ENCODE results near the gene EIF4G1. TPM values are rescaled to one million over a fixed set of nuclear protein-coding genes. Genes with fewer than 3 reads are reported as not detected.

EIF4G1 gene
- total RNA-seq, 1 donor from 2014 or later: 490 TPM

- Mint-ChIP-seq H3K27ac (ENCODE audit: unreplicated experiment) (peak within 1 kb of the TSS; percentile 89), H3K27me3 (ENCODE audit: low read depth, unreplicated experiment) (peaks cover 13% of the 10 kb centered on the region), H3K9me3 (ENCODE audit: unreplicated experiment) (peaks cover 2% of the 10 kb centered on the region), H3K4me1 (ENCODE audit: low read depth, unreplicated experiment) (peaks cover 20% of the 10 kb centered on the region), H3K4me3 (ENCODE audit: unreplicated experiment) (peak within 1 kb of the TSS; percentile 95), H3K36me3 (ENCODE audit: low read depth, unreplicated experiment) (peaks cover 22% of the 10 kb centered on the region)
- Histone ChIP-seq H3K4me1 (ENCODE audit: insufficient read depth, low read length) (peaks cover 18% of the 10 kb centered on the region), H3K27ac (ENCODE audit: low read depth, low read length) (peak within 1 kb of the TSS; percentile 86), H3K9me3 (ENCODE audit: insufficient read depth, low read depth, low read length) (no peaks in the 10 kb centered on the region), H3K79me2 (ENCODE audit: insufficient read depth, low read length) (peaks cover 50% of the 10 kb centered on the region), H2AFZ (ENCODE audit: low read depth, low read length) (peak within 1 kb of the TSS; percentile 86), H3K27me3 (ENCODE audit: insufficient read depth, low read length) (peaks cover 2% of the 10 kb centered on the region), H3K36me3 (ENCODE audit: insufficient read depth, low read length) (peaks cover 32% of the 10 kb centered on the region), H3K9ac (ENCODE audit: low read length) (peak within 1 kb of the TSS; percentile 97), H4K20me1 (ENCODE audit: insufficient read depth, low read length) (peaks cover 45% of the 10 kb centered on the region), H3K4me2 (ENCODE audit: low read length) (peak within 1 kb of the TSS; percentile 86), H3K4me3 (ENCODE audit: insufficient read depth, low read depth, low read length) (peak within 1 kb of the TSS; percentile 92)
- TF ChIP-seq EZH2 (IDR thresholded peaks at IDR 0.05; ENCODE audit: insufficient read depth, low read length): no peak
- TF ChIP-seq CTCF (IDR thresholded peaks at IDR 0.05; ENCODE audit: insufficient read depth, low read depth, low read length): no peak
- DNase-seq (ENCODE audit: low read depth) (peak; percentile 84), FAIRE-seq (no peak)
Measured at GRCh38 chr3:184298759-184299487, 15.5 kb upstream of the EIF4G1 start, which contains the start of gene PSMD2. TSS of gene PSMD2 (plus strand) at chr3:184299241. CDS start at chr3:184299267, 26 bp downstream.

- Mint-ChIP-seq H3K4me3 (ENCODE audit: unreplicated experiment) (peak overlapping the region; percentile 95), H3K9me3 (ENCODE audit: unreplicated experiment) (peaks cover 2% of the 10 kb centered on the region), H3K4me1 (ENCODE audit: low read depth, unreplicated experiment) (peaks cover 22% of the 10 kb centered on the region), H3K36me3 (ENCODE audit: low read depth, unreplicated experiment) (peaks cover 28% of the 10 kb centered on the region), H3K27ac (ENCODE audit: unreplicated experiment) (peak overlapping the region; percentile 86), H3K27me3 (ENCODE audit: low read depth, unreplicated experiment) (peaks cover 11% of the 10 kb centered on the region)
- H3K9me3 ChIP-seq (ENCODE audit: insufficient read depth, low read depth, low read length): no peaks in the 10 kb centered on the region
- H4K20me1 ChIP-seq (ENCODE audit: insufficient read depth, low read length): peaks cover 53% of the 10 kb centered on the region
- peak overlapping the region; percentile 86 for H3K27ac ChIP-seq (ENCODE audit: low read depth, low read length)
- H3K4me3 ChIP-seq (ENCODE audit: insufficient read depth, low read depth, low read length): peak overlapping the region; percentile 92
- DNase-seq (ENCODE audit: low read depth) (peak; percentile 48), FAIRE-seq (no peak)
- H3K36me3 ChIP-seq (ENCODE audit: insufficient read depth, low read length): peaks cover 40% of the 10 kb centered on the region
- peak overlapping the region; percentile 97 for H3K9ac ChIP-seq (ENCODE audit: low read length)
- H3K79me2 ChIP-seq (ENCODE audit: insufficient read depth, low read length): peaks cover 58% of the 10 kb centered on the region
- H2AFZ ChIP-seq (ENCODE audit: low read depth, low read length): peak overlapping the region; percentile 31
- peaks cover 18% of the 10 kb centered on the region for H3K4me1 ChIP-seq (ENCODE audit: insufficient read depth, low read length)
- TF ChIP-seq EZH2 (IDR thresholded peaks at IDR 0.05; ENCODE audit: insufficient read depth, low read length): no peak
- TF ChIP-seq CTCF (IDR thresholded peaks at IDR 0.05; ENCODE audit: insufficient read depth, low read depth, low read length): no peak
- H3K27me3 ChIP-seq (ENCODE audit: insufficient read depth, low read length): peaks cover 2% of the 10 kb centered on the region
- H3K4me2 ChIP-seq (ENCODE audit: low read length): peak overlapping the region; percentile 84
Measured at GRCh38 chr3:184299488-184300377, 14.7 kb upstream of the EIF4G1 start.

Data from astrocyte (in vitro differentiated cells and primary cell).